ENCODE results near the gene COL4A5. TPM values are rescaled to one million over a fixed set of nuclear protein-coding genes. Genes with fewer than 3 reads are reported as not detected.
"Not testable (repeated sequence)": the region's sequence is repeated elsewhere in the genome, so short reads cannot be mapped to it uniquely, and the experiment has no call there.

COL4A5 gene
- total RNA-seq, 2 experiments from 2014 or later, result not detected

DNA sequence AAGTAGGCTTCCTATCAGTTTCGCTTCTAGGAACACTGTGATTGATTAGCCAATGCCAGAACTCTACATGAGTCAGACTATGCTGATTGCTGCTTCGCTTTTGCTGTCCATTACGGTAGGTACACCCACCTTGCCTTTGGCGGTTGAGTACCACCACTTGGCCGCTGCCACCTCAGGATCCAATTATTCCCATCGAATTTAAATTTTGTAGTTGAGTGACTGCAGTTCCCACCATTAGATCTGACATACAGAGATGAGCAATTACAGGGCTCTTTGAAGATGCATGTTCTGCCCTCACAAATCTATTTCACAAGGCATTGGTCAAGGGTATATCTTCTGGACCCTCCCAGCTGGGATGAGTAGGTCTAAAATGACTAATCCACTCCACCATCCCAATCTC lies 41.9 kb downstream of the COL4A5 start:
- intact Hi-C loops (cut with micrococcal nuclease); H3K9me3 Mint-ChIP-seq; H3K27me3 Mint-ChIP-seq (ENCODE audit: low read depth); CTCF ChIA-PET; H3K4me1 Mint-ChIP-seq (ENCODE audit: low read depth); H3K36me3 Mint-ChIP-seq (ENCODE audit: low read depth); DNase-seq; H3K27ac Mint-ChIP-seq; H3K4me3 Mint-ChIP-seq: not testable (repeated sequence)

GRCh38 chrX:108484251-108484650 lies 44.6 kb downstream of the COL4A5 start:
- H3K36me3 Mint-ChIP-seq (ENCODE audit: low read depth), result no peaks in the 10 kb centered on the region
- no peaks in the 10 kb centered on the region for H3K27me3 Mint-ChIP-seq (ENCODE audit: low read depth)
- no peaks in the 10 kb centered on the region for H3K4me1 Mint-ChIP-seq (ENCODE audit: low read depth)
- CTCF ChIA-PET, result no interaction called here
- intact Hi-C loops (cut with micrococcal nuclease), result no loop called here
- H3K9me3 Mint-ChIP-seq, result no peaks in the 10 kb centered on the region
- no peak overlapping the region for H3K27ac Mint-ChIP-seq
- H3K4me3 Mint-ChIP-seq, result no peak overlapping the region
- no peak for DNase-seq

- Mint-ChIP-seq H3K27ac (no peak overlapping the region), H3K36me3 (ENCODE audit: low read depth) (no peaks in the 10 kb centered on the region), H3K9me3 (no peaks in the 10 kb centered on the region), H3K4me3 (no peak overlapping the region), H3K4me1 (ENCODE audit: low read depth) (no peaks in the 10 kb centered on the region), H3K27me3 (ENCODE audit: low read depth) (no peaks in the 10 kb centered on the region)
- CTCF ChIA-PET, result no interaction called here
- intact Hi-C loops (cut with micrococcal nuclease), result no loop called here
- no peak for DNase-seq
Observed at GRCh38 chrX:108485960-108486359, 46.3 kb downstream of the COL4A5 start.

DNA sequence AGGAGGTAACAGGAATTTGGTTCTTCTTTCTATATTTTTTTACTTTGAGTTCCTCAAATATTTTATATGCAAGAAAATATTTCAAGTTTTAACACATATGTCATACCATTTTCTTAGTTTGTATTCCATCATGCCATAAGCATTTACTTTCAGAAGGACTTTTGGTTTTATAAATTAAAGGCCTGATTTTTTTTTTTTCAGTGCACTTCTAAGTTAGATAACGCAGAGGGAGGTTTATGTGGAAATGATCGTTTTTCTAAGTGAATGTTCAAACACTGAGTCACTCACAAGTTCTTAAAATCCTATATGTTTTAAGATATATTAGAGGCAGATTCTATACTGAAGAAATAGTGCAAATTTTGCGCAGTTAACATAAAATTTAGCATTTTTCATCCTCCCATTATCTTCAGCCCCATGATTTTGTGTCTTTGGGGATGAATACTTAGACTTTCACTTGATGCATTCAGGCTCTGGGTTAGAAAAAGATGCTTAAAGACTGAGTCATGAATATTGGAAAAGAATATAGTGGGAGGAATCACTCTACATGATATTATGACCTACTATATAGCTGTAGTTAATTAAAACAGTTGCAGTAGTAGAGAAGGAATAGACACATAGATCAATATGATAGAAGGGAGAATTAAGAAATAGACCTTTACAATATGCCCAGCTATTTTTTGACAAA lies 54.9 kb downstream of the COL4A5 start:
- Mint-ChIP-seq H3K27ac (no peak overlapping the region), H3K9me3 (no peaks in the 10 kb centered on the region), H3K4me3 (no peak overlapping the region), H3K36me3 (ENCODE audit: low read depth) (no peaks in the 10 kb centered on the region), H3K27me3 (ENCODE audit: low read depth) (no peaks in the 10 kb centered on the region), H3K4me1 (ENCODE audit: low read depth) (no peaks in the 10 kb centered on the region)
- DNase-seq, result no peak
- CTCF ChIA-PET, result no interaction called here
- intact Hi-C loops (cut with micrococcal nuclease), result no loop called here

GRCh38 chrX:108511721-108512120 lies 72.1 kb downstream of the COL4A5 start:
- CTCF ChIA-PET, result no interaction called here

DNA sequence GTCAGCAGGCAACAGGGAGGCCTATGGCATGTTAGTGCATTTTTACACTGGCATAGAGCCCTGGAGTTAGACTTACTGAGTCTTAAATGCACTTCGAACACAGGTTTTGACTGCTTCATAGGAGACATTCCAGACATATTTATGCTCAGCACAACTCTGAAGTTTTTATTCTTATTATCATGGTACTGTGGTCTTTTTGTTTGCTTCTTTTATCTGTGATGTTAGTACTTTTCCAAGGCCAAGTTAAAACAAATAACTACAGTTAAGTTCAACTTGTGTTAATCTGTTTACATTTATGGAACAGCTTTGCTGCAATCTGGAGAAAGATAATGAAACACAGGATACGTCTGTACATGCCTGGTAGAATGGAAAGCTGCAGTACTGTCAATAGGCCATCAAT lies 76.5 kb downstream of the COL4A5 start:
- no peaks in the 10 kb centered on the region for H3K36me3 Mint-ChIP-seq (ENCODE audit: low read depth)
- no peaks in the 10 kb centered on the region for H3K27me3 Mint-ChIP-seq (ENCODE audit: low read depth)
- H3K4me1 Mint-ChIP-seq (ENCODE audit: low read depth), result no peaks in the 10 kb centered on the region
- CTCF ChIA-PET, result no interaction called here
- no peaks in the 10 kb centered on the region for H3K9me3 Mint-ChIP-seq
- intact Hi-C loops (cut with micrococcal nuclease), result no loop called here
- DNase-seq, result no peak
- no peak overlapping the region for H3K4me3 Mint-ChIP-seq
- no peak overlapping the region for H3K27ac Mint-ChIP-seq

More at GRCh38 chrX:108511721-108512120, 72.1 kb downstream of the COL4A5 start:
- intact Hi-C loops (cut with micrococcal nuclease), result no loop called here
- DNase-seq, result no peak
- Mint-ChIP-seq H3K9me3 (peaks cover 2% of the 10 kb centered on the region), H3K27ac (no peak overlapping the region), H3K4me3 (no peak overlapping the region), H3K4me1 (ENCODE audit: low read depth) (no peaks in the 10 kb centered on the region), H3K27me3 (ENCODE audit: low read depth) (no peaks in the 10 kb centered on the region), H3K36me3 (ENCODE audit: low read depth) (no peaks in the 10 kb centered on the region)

DNA sequence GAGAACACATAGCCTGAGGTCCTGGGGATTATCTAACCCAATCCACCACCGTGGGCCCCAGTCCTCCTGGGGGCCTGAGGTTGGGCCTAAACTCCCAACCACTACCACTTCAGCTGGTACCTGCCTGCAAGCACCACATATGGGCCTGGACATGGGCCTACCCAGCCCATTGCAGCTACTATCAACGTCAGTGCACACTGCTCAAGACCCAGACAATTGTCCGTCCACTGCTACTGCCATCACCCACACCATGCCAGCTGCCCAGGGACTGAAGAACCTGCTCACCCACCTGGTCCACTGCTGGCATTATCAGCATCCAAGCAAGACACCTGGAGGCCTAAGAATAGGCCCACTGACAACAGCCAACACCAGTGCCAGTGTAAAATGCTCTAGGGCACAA lies 88.1 kb downstream of the COL4A5 start:
- no peak for DNase-seq
- Mint-ChIP-seq H3K4me3 (no peak overlapping the region), H3K9me3 (no peaks in the 10 kb centered on the region), H3K36me3 (ENCODE audit: low read depth) (no peaks in the 10 kb centered on the region), H3K4me1 (ENCODE audit: low read depth) (no peaks in the 10 kb centered on the region), H3K27me3 (ENCODE audit: low read depth) (no peaks in the 10 kb centered on the region), H3K27ac (no peak overlapping the region)
- intact Hi-C loops (cut with micrococcal nuclease), result no loop called here
- CTCF ChIA-PET, result interaction anchor here (0.7 kb wide), 1 partner anchor 171 kb away, joined by 3 read pairs; no protein-coding TSS in a partner anchor

GRCh38 chrX:108537005-108537404 lies 97.4 kb downstream of the COL4A5 start:
- no peak overlapping the region for H3K27ac Mint-ChIP-seq
- H3K4me1 Mint-ChIP-seq (ENCODE audit: low read depth), result no peaks in the 10 kb centered on the region
- no peaks in the 10 kb centered on the region for H3K27me3 Mint-ChIP-seq (ENCODE audit: low read depth)
- H3K36me3 Mint-ChIP-seq (ENCODE audit: low read depth), result no peaks in the 10 kb centered on the region
- peak; percentile 12 for DNase-seq
- intact Hi-C loops (cut with micrococcal nuclease), result loop anchor here (1.0 kb wide), 1 partner anchor 313 kb away; no protein-coding TSS in a partner anchor
- no peak overlapping the region for H3K4me3 Mint-ChIP-seq
- CTCF ChIA-PET, result interaction anchor here (0.7 to 1.6 kb wide), 2 partner anchors 313 to 366 kb away, joined by 3 to 4 read pairs; no protein-coding TSS in a partner anchor
- H3K9me3 Mint-ChIP-seq, result no peaks in the 10 kb centered on the region

DNA sequence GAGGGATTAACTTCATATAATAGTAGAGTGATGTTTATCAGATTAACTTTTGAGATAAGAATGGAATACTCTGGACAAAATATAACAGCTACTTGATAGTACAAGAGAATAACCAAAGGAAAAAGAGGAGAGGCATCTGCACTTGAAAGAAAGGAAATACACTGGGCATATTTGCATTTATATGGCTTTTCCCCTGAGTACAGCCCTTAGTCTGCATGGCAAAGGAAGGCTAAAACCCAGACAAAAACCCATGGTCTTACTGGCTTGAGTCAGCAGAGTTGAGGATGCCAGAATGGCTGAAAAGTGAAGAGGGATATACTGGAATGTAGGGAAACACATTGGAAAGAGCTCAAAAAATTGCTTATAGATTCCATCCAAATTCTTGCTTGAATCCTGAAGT lies 101.6 kb downstream of the COL4A5 start:
- Mint-ChIP-seq H3K27me3 (ENCODE audit: low read depth) (no peaks in the 10 kb centered on the region), H3K36me3 (ENCODE audit: low read depth) (no peaks in the 10 kb centered on the region), H3K4me3 (no peak overlapping the region), H3K4me1 (ENCODE audit: low read depth) (no peaks in the 10 kb centered on the region), H3K9me3 (no peaks in the 10 kb centered on the region), H3K27ac (no peak overlapping the region)
- DNase-seq, result no peak
- CTCF ChIA-PET, result no interaction called here
- intact Hi-C loops (cut with micrococcal nuclease), result no loop called here

- CTCF ChIA-PET, result no interaction called here
- Mint-ChIP-seq H3K27ac (no peak overlapping the region), H3K4me1 (ENCODE audit: low read depth) (no peaks in the 10 kb centered on the region), H3K9me3 (no peaks in the 10 kb centered on the region), H3K27me3 (ENCODE audit: low read depth) (no peaks in the 10 kb centered on the region), H3K4me3 (no peak overlapping the region), H3K36me3 (ENCODE audit: low read depth) (no peaks in the 10 kb centered on the region)
- DNase-seq, result no peak
- intact Hi-C loops (cut with micrococcal nuclease), result no loop called here
Observed at GRCh38 chrX:108557580-108557979, 117.9 kb downstream of the COL4A5 start.

DNA sequence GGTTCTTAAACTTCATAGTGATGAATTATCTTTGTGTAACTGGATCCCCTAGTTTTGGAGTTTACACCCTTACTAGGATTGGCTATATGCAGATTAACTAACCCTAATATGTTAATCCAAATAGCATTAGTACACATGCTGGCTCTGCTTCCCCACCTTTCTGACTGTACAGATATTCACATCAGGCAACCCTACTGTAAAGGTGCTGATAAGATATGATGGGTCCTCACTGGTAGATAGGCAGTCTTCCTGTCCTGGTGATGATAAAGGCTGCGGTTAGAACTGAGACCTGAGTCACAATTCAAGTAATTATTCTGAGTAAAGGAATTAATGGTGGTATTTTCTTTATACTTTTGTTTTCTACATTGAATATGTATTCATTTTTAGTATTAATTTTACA lies 118.6 kb downstream of the COL4A5 start:
- no peak overlapping the region for H3K4me3 Mint-ChIP-seq
- CTCF ChIA-PET, result no interaction called here
- no peaks in the 10 kb centered on the region for H3K9me3 Mint-ChIP-seq
- no peak for DNase-seq
- no peaks in the 10 kb centered on the region for H3K36me3 Mint-ChIP-seq (ENCODE audit: low read depth)
- intact Hi-C loops (cut with micrococcal nuclease), result no loop called here
- no peaks in the 10 kb centered on the region for H3K4me1 Mint-ChIP-seq (ENCODE audit: low read depth)
- H3K27me3 Mint-ChIP-seq (ENCODE audit: low read depth), result no peaks in the 10 kb centered on the region
- no peak overlapping the region for H3K27ac Mint-ChIP-seq

GRCh38 chrX:108573136-108573535 lies 133.5 kb downstream of the COL4A5 start:
- Mint-ChIP-seq H3K4me1 (ENCODE audit: low read depth) (no peaks in the 10 kb centered on the region), H3K27me3 (ENCODE audit: low read depth) (no peaks in the 10 kb centered on the region), H3K36me3 (ENCODE audit: low read depth) (no peaks in the 10 kb centered on the region), H3K27ac (no peak overlapping the region), H3K9me3 (no peaks in the 10 kb centered on the region), H3K4me3 (no peak overlapping the region)
- intact Hi-C loops (cut with micrococcal nuclease), result no loop called here
- CTCF ChIA-PET, result no interaction called here
- DNase-seq, result no peak

- no peak for DNase-seq
- Mint-ChIP-seq H3K4me1 (ENCODE audit: low read depth) (no peaks in the 10 kb centered on the region), H3K9me3 (no peaks in the 10 kb centered on the region), H3K27ac (no peak overlapping the region), H3K36me3 (ENCODE audit: low read depth) (no peaks in the 10 kb centered on the region), H3K27me3 (ENCODE audit: low read depth) (no peaks in the 10 kb centered on the region), H3K4me3 (no peak overlapping the region)
- intact Hi-C loops (cut with micrococcal nuclease), result no loop called here
- CTCF ChIA-PET, result no interaction called here
Observed at GRCh38 chrX:108582151-108582550, 142.5 kb downstream of the COL4A5 start.

All from activated naive CD4-positive, alpha-beta T cell treated with anti-CD3 and anti-CD28 coated beads for 36 hours (primary cell).